Measurements from ENCODE around the gene LTBP4.

DNA sequence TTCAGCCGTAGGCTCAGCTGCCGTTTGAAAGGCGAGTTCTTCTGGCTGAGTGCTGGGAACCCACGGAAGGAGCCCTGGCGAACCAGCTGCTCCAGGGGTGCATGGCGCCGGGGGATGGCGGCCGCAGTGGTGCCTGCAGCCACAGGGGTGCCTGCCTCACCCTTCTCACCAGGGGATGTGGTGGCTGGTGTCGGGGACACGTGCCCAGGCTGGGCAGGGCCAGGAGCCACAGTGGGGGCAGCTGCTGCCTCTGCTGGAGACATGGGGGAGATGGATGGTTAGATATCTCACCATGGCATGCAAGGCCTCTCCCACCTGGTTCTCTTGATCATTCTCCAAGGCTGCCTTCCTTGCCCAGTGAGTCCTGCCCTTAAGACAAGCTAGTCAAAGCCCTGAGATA is 72.2 kb downstream of the LTBP4 start:
- TF ChIP-seq, protein P1, sequence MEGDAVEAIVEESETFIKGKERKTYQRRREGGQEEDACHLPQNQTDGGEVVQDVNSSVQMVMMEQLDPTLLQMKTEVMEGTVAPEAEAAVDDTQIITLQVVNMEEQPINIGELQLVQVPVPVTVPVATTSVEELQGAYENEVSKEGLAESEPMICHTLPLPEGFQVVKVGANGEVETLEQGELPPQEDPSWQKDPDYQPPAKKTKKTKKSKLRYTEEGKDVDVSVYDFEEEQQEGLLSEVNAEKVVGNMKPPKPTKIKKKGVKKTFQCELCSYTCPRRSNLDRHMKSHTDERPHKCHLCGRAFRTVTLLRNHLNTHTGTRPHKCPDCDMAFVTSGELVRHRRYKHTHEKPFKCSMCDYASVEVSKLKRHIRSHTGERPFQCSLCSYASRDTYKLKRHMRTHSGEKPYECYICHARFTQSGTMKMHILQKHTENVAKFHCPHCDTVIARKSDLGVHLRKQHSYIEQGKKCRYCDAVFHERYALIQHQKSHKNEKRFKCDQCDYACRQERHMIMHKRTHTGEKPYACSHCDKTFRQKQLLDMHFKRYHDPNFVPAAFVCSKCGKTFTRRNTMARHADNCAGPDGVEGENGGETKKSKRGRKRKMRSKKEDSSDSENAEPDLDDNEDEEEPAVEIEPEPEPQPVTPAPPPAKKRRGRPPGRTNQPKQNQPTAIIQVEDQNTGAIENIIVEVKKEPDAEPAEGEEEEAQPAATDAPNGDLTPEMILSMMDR (IDR thresholded peaks at IDR 0.05; ENCODE audit: poor library complexity): no peak
- TF ChIP-seq EZH2 (IDR thresholded peaks at IDR 0.05; ENCODE audit: borderline replicate concordance): no peak

Measured in hepatocyte (in vitro differentiated cells).